SU-DHL-6 (cell line): ENCODE measurements around the gene RAVER2.

Experiments used
- H2AFZ ChIP-seq: fragments of 200-600 bp; sonication (generic); 2 replicates; pipeline ENCODE4 v1.6.1; 2014; ENCODE audit warnings: low read depth, mild to moderate bottlenecking, moderate library complexity, mixed read lengths, antibody characterized with exemption, low read length; ENCODE audit not compliant: severe bottlenecking
- H3F3A ChIP-seq: fragments of 200-600 bp; shearing (Covaris generic); 2 replicates; pipeline ENCODE4 v1.6.0; 2016; ENCODE audit warnings: antibody characterized with exemption, mild to moderate bottlenecking; ENCODE audit not compliant: insufficient read depth
- H3K27ac ChIP-seq: fragments of 200-600 bp; sonication (generic); 2 replicates; pipeline ENCODE4 v1.5.1; 2016; ENCODE audit warnings: low read depth, mild to moderate bottlenecking, low read length, moderate library complexity, mixed read lengths
- H3K27me3 ChIP-seq: fragments of 200-600 bp; sonication (generic), shearing (Covaris generic); 2 replicates; pipeline ENCODE4 v1.6.0; 2014; ENCODE audit warnings: mild to moderate bottlenecking, low read length
- H3K36me3 ChIP-seq: fragments of 200-600 bp; sonication (generic); 2 replicates; pipeline ENCODE4 v1.6.1; 2014; ENCODE audit warnings: mild to moderate bottlenecking, low read length, mixed read lengths
- H3K4me2 ChIP-seq: fragments of 300-600, 200-600 bp; shearing (Covaris generic), sonication (generic); 2 replicates; pipeline ENCODE4 v1.6.0; 2014; ENCODE audit warnings: low read length, low read depth, mild to moderate bottlenecking; ENCODE audit not compliant: poor library complexity, severe bottlenecking
- H3K4me3 ChIP-seq: fragments of 200-600 bp; sonication (generic); 2 replicates; pipeline ENCODE4 v1.5.1; 2014; ENCODE audit warnings: antibody characterized with exemption, low read length, mild to moderate bottlenecking, mixed read lengths; ENCODE audit not compliant: insufficient read depth, poor library complexity, severe bottlenecking
- H3K79me2 ChIP-seq: fragments of 200-600 bp; sonication (generic); 2 replicates; pipeline ENCODE4 v1.6.1; 2014; ENCODE audit warnings: mild to moderate bottlenecking, low read length, moderate library complexity; ENCODE audit not compliant: insufficient read depth
- H3K9ac ChIP-seq: fragments of 200-600 bp; sonication (generic); 2 replicates; pipeline ENCODE4 v1.7.0; 2014; ENCODE audit warnings: mild to moderate bottlenecking, low read length
- H3K9me2 ChIP-seq: fragments of 200-600 bp; sonication (generic); replicated peaks from 2 replicates; pipeline ENCODE4 v1.6.1; 2014; ENCODE audit warnings: low read length; ENCODE audit not compliant: insufficient read depth
- H3K9me3 ChIP-seq: fragments of 200-600 bp; sonication (generic); 2 replicates; pipeline ENCODE4 v1.6.1; 2014; ENCODE audit warnings: low read length, mixed read lengths; ENCODE audit not compliant: insufficient read depth
- H4K20me1 ChIP-seq: fragments of 200-600 bp; sonication (generic); 2 replicates; pipeline ENCODE4 v1.6.1; 2014; ENCODE audit warnings: low read depth, mild to moderate bottlenecking, antibody characterized with exemption, low read length, moderate library complexity, mixed read lengths
- EZH2phosphoT487 ChIP-seq: fragments of 200-600 bp; sonication (generic), shearing (Covaris generic); conservative IDR thresholded peaks from 2 replicates; pipeline ENCODE4 v1.6.1; 2018; ENCODE audit warnings: mild to moderate bottlenecking, antibody characterized with exemption, low read length, moderate library complexity, mixed read lengths
- TF ChIP-seq, protein P1 (sequence below): fragments of 200-600 bp; sonication (generic); IDR thresholded peaks from one replicate; pipeline ENCODE4 v1.5.1; 2017; ENCODE audit warnings: antibody characterized with exemption, mild to moderate bottlenecking, low read length, moderate library complexity; ENCODE audit not compliant: insufficient read depth, poor library complexity, severe bottlenecking

The RAVER2 gene

GRCh38 chr1:64874666-64875065 is 129.8 kb downstream of the RAVER2 start:
- TF ChIP-seq, protein P1, sequence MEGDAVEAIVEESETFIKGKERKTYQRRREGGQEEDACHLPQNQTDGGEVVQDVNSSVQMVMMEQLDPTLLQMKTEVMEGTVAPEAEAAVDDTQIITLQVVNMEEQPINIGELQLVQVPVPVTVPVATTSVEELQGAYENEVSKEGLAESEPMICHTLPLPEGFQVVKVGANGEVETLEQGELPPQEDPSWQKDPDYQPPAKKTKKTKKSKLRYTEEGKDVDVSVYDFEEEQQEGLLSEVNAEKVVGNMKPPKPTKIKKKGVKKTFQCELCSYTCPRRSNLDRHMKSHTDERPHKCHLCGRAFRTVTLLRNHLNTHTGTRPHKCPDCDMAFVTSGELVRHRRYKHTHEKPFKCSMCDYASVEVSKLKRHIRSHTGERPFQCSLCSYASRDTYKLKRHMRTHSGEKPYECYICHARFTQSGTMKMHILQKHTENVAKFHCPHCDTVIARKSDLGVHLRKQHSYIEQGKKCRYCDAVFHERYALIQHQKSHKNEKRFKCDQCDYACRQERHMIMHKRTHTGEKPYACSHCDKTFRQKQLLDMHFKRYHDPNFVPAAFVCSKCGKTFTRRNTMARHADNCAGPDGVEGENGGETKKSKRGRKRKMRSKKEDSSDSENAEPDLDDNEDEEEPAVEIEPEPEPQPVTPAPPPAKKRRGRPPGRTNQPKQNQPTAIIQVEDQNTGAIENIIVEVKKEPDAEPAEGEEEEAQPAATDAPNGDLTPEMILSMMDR: no peak
- TF ChIP-seq EZH2phosphoT487: no peak
- Histone ChIP-seq H3K9me2 (no peaks in the 10 kb centered on the region), H4K20me1 (no peaks in the 10 kb centered on the region), H3K9me3 (no peaks in the 10 kb centered on the region), H3K27ac (no peak overlapping the region), H3K79me2 (no peaks in the 10 kb centered on the region), H3K9ac (no peak overlapping the region), H3K27me3 (no peaks in the 10 kb centered on the region), H3F3A (no peaks in the 10 kb centered on the region), H3K4me2 (no peak overlapping the region), H3K36me3 (0 out of 2 replicates have a peak, but pooled peaks cover 2% of the 10 kb centered on the region), H3K4me3 (no peak overlapping the region), H2AFZ (no peak overlapping the region)

- H3K9me3 ChIP-seq: no peaks in the 10 kb centered on the region
- no peak overlapping the region for H3K27ac ChIP-seq
- no peak overlapping the region for H3K9ac ChIP-seq
- H3K79me2 ChIP-seq: no peaks in the 10 kb centered on the region
- H3K36me3 ChIP-seq: 0 out of 2 replicates have a peak, but pooled peaks cover 2% of the 10 kb centered on the region
- no peaks in the 10 kb centered on the region for H3F3A ChIP-seq
- no peak overlapping the region for H2AFZ ChIP-seq
- no peak overlapping the region for H3K4me2 ChIP-seq
- H4K20me1 ChIP-seq: no peaks in the 10 kb centered on the region
- no peaks in the 10 kb centered on the region for H3K9me2 ChIP-seq
- no peaks in the 10 kb centered on the region for H3K27me3 ChIP-seq
- H3K4me3 ChIP-seq: no peak overlapping the region
- TF ChIP-seq, protein P1: no peak
- TF ChIP-seq EZH2phosphoT487: no peak
Observed at GRCh38 chr1:64875101-64875500, 130.2 kb downstream of the RAVER2 start.

DNA sequence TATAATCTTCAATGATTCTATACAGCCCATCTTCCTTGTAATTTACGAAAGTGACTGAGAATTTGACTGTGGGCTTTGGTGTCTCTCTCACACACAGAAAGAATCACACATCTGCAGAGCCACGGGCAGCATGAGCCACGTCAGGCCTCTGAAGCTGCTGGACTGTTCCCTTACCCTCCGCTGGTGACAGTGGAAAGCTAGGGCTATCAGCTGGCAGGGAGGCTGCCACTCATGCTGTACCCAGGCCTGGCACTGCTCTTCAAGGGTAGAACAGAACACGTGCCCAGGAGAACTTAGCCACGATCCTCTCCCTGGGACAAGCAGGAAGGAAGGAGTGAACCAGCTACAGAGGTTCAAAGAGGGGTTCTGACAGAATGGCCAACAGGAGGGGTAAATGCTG is 130.7 kb downstream of the RAVER2 start:
- no peaks in the 10 kb centered on the region for H3F3A ChIP-seq
- H3K36me3 ChIP-seq: 0 out of 2 replicates have a peak, but pooled peaks cover 2% of the 10 kb centered on the region

More for the DNA sequence above, 130.7 kb downstream of the RAVER2 start:
- Histone ChIP-seq H3K27ac (no peak overlapping the region), H3K9ac (no peak overlapping the region), H2AFZ (no peak overlapping the region), H3K79me2 (no peaks in the 10 kb centered on the region), H4K20me1 (no peaks in the 10 kb centered on the region), H3K4me3 (no peak overlapping the region), H3K9me3 (no peaks in the 10 kb centered on the region), H3K4me2 (no peak overlapping the region), H3K27me3 (no peaks in the 10 kb centered on the region), H3K9me2 (no peaks in the 10 kb centered on the region)
- TF ChIP-seq EZH2phosphoT487: no peak
- TF ChIP-seq, protein P1: no peak
